ENCODE data around the gene GP2. TPM values are rescaled to one million over a fixed set of nuclear protein-coding genes. Genes with fewer than 3 reads are reported as not detected.

The GP2 gene
- total and polyA plus RNA-seq, 9 donors = 0.30 to 21.0 (median 2.0) TPM; not detected in 4

DNA sequence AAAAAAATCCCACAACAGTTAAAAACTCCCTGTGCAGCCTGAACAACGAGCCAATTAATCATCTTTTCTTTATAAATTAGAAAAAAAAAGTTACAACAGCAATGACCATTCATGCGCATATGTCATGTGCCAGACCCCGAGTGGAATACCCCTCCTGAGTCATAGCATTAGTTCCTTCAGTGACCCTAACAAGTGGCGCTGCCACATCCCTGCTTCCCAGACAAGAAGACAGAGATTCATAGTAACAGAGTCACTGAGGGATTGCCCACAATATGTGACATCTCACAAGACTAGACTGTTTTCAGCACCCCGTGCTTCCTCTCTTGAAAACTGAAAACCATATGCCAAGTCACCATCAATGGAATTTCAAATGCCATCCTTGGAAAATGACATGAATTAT, 17.3 kb upstream of the GP2 start:
- TF ChIP-seq, protein P1, sequence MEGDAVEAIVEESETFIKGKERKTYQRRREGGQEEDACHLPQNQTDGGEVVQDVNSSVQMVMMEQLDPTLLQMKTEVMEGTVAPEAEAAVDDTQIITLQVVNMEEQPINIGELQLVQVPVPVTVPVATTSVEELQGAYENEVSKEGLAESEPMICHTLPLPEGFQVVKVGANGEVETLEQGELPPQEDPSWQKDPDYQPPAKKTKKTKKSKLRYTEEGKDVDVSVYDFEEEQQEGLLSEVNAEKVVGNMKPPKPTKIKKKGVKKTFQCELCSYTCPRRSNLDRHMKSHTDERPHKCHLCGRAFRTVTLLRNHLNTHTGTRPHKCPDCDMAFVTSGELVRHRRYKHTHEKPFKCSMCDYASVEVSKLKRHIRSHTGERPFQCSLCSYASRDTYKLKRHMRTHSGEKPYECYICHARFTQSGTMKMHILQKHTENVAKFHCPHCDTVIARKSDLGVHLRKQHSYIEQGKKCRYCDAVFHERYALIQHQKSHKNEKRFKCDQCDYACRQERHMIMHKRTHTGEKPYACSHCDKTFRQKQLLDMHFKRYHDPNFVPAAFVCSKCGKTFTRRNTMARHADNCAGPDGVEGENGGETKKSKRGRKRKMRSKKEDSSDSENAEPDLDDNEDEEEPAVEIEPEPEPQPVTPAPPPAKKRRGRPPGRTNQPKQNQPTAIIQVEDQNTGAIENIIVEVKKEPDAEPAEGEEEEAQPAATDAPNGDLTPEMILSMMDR (IDR thresholded peaks at IDR 0.05) = no peak
- TF ChIP-seq POLR2A (IDR thresholded peaks at IDR 0.05) (no peak), EP300 (IDR thresholded peaks at IDR 0.05) (no peak)
- Histone ChIP-seq H3K27me3 (no peaks in the 10 kb centered on the region), H3K9me3 (no peaks in the 10 kb centered on the region), H3K27ac (no peak overlapping the region), H3K4me3 (no peak overlapping the region), H3K4me1 (ENCODE audit: insufficient read depth) (peaks cover 5% of the 10 kb centered on the region), H3K36me3 (no peaks in the 10 kb centered on the region)
- no peak for DNase-seq
- WGBS, 3 donors = 68 to 74% (median 72%) methylated on average over 5 of the region's 5 CpGs
- intact Hi-C loops (cut with DNase I) = no loop called here

DNA sequence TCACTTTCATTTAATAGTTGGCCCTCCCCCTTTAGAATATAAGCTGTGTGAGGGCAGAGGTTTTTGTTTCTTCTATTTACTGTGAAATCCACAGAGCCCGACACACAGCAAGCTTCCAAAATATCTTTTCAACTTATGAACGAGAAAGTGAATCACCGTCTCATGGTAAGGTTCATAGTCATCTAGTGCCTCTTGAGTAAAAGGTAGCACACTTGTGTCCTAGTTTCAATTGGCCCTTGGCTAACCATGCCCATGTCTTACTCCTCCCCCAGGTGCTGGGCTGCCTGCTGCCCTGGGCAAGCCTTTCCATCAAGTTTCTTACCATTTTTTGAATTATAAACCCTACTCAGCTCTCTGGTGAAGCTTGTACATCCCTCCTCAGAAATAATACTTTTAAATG, 12.4 kb upstream of the GP2 start:
- Histone ChIP-seq H3K9me3 (no peaks in the 10 kb centered on the region), H3K27ac (no peak overlapping the region), H3K36me3 (no peaks in the 10 kb centered on the region), H3K4me3 (no peak overlapping the region), H3K27me3 (no peaks in the 10 kb centered on the region), H3K4me1 (ENCODE audit: insufficient read depth) (no peaks in the 10 kb centered on the region)
- intact Hi-C loops (cut with DNase I) = no loop called here
- no peak for DNase-seq
- WGBS, 3 donors = 85 to 88% (median 87%) methylated on average over 3 of the region's 3 CpGs
- TF ChIP-seq, protein P1 (IDR thresholded peaks at IDR 0.05) = no peak
- TF ChIP-seq POLR2A (IDR thresholded peaks at IDR 0.05) (no peak), EP300 (IDR thresholded peaks at IDR 0.05) (no peak)

DNA sequence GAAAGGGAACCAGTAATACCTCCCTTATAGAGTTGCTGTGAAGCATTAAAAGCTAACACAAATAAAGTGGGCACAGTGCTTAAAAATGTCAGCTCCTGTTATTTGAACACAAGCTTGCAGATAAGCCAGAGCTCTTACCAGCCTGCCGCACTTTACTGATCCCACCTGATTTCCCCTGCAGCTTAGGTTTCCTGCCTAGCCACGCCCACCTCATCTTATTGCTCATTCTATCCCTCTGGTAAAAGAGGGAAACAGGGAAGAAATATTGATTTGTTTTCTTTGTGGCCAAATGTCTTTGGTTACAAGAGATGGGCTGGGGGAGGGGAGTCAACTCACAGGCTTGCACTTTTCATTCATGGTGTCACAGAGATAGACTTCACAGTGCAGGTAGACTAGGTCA, 9.6 kb upstream of the GP2 start:
- H3K36me3 ChIP-seq = no peaks in the 10 kb centered on the region
- no peaks in the 10 kb centered on the region for H3K27me3 ChIP-seq
- no peak overlapping the region for H3K4me3 ChIP-seq
- intact Hi-C loops (cut with DNase I) = no loop called here
- no peaks in the 10 kb centered on the region for H3K9me3 ChIP-seq
- no peak overlapping the region for H3K27ac ChIP-seq
- TF ChIP-seq, protein P1 (IDR thresholded peaks at IDR 0.05) = no peak
- no peak for TF ChIP-seq EP300 (IDR thresholded peaks at IDR 0.05)
- no peak for TF ChIP-seq POLR2A (IDR thresholded peaks at IDR 0.05)
- DNase-seq = no peak
- no peaks in the 10 kb centered on the region for H3K4me1 ChIP-seq (ENCODE audit: insufficient read depth)
- WGBS, 3 donors = 58 to 61% (median 59%) methylated on average over 2 of the region's 2 CpGs

DNA sequence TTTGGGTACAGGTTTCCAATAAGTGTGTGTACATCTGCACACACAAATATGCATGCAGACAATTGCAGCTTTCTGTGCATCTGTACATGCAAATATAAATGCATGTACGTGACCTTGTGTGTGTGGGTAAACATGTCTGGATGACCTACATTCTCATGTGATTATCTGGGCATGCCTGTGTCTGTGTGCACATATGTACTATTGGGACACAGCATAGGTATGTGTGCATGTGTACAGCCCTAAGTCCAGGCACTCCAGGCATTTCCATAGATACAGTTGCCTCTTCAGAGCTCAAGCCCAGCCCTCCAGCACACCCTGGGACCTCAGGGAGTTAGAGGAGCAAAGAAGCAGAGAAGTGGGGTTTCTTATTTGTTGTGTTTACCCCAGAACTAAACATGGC, 7.1 kb upstream of the GP2 start:
- intact Hi-C loops (cut with DNase I) = no loop called here
- H3K4me3 ChIP-seq = no peak overlapping the region
- TF ChIP-seq, protein P1 (IDR thresholded peaks at IDR 0.05) = no peak
- TF ChIP-seq POLR2A (IDR thresholded peaks at IDR 0.05) (no peak), EP300 (IDR thresholded peaks at IDR 0.05) (no peak)
- DNase-seq = no peak
- H3K27me3 ChIP-seq = no peaks in the 10 kb centered on the region
- H3K36me3 ChIP-seq = no peaks in the 10 kb centered on the region
- H3K4me1 ChIP-seq (ENCODE audit: insufficient read depth) = no peaks in the 10 kb centered on the region
- no peaks in the 10 kb centered on the region for H3K9me3 ChIP-seq
- no peak overlapping the region for H3K27ac ChIP-seq
- WGBS, 3 donors = 76 to 94% (median 93%) methylated on average over 1 of the region's 1 CpG

DNA sequence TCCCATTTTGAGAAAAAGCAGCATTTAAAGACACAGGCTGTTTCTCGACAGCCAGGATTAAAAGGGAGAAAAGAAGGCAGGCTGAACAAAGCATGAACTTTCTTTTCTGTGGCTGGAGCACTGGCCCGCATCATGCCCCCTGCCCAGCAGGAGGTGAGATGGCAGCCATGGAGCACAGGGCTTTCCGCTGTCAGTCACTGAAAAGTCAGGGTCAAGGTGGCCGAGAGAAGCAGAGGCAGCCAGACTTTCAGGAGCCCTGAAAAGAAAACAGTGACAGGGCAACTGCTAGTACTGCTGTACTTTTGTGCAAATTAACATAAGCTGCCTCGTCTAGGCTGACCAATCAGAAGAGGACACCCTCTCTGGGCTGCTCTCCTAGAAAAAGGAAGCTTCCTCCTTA, 5.8 kb upstream of the GP2 start:
- H3K27me3 ChIP-seq = no peaks in the 10 kb centered on the region
- no peaks in the 10 kb centered on the region for H3K36me3 ChIP-seq
- 56 to 69% (median 62%) methylated on average over 5 of the region's 5 CpGs for WGBS, 3 donors
- H3K4me1 ChIP-seq (ENCODE audit: insufficient read depth) = no peaks in the 10 kb centered on the region
- intact Hi-C loops (cut with DNase I) = no loop called here
- no peak overlapping the region for H3K4me3 ChIP-seq
- TF ChIP-seq POLR2A (IDR thresholded peaks at IDR 0.05) (no peak), EP300 (IDR thresholded peaks at IDR 0.05) (no peak)
- TF ChIP-seq, protein P1 (IDR thresholded peaks at IDR 0.05) = no peak
- no peaks in the 10 kb centered on the region for H3K9me3 ChIP-seq
- no peak for DNase-seq
- H3K27ac ChIP-seq = no peak overlapping the region
